ENCODE measurements around the gene RAB10.

GRCh38 chr2:26175466-26176278 is 141.8 kb downstream of the RAB10 start:
- TF ChIP-seq, protein P1, sequence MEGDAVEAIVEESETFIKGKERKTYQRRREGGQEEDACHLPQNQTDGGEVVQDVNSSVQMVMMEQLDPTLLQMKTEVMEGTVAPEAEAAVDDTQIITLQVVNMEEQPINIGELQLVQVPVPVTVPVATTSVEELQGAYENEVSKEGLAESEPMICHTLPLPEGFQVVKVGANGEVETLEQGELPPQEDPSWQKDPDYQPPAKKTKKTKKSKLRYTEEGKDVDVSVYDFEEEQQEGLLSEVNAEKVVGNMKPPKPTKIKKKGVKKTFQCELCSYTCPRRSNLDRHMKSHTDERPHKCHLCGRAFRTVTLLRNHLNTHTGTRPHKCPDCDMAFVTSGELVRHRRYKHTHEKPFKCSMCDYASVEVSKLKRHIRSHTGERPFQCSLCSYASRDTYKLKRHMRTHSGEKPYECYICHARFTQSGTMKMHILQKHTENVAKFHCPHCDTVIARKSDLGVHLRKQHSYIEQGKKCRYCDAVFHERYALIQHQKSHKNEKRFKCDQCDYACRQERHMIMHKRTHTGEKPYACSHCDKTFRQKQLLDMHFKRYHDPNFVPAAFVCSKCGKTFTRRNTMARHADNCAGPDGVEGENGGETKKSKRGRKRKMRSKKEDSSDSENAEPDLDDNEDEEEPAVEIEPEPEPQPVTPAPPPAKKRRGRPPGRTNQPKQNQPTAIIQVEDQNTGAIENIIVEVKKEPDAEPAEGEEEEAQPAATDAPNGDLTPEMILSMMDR (conservative IDR thresholded peaks at IDR 0.05; ENCODE audit: low read depth in 2 of 2) = no peak
- TF ChIP-seq POLR2AphosphoS5 (IDR thresholded peaks at IDR 0.05; ENCODE audit: low read depth) = no peak

Measured in GM23338 (cell line).